Adrenal gland (tissue), 12 donors: ENCODE measurements around the gene EXOSC2. TPM values are rescaled to one million over a fixed set of nuclear protein-coding genes. Genes with fewer than 3 reads are reported as not detected.

Experiments
- DNase-seq, 7 donors: peaks; one replicate each; pipeline ENCODE4 v3.0.0-alpha.2; 2019 to 2020
- H3K27ac ChIP-seq, 5 donors: fragments of 200-600 bp; sonication (generic) in 4 of 5; 1 replicate in 3 of 5; 2 replicates in 2 of 5; pipeline versions ENCODE4 v1.5.1 to v1.8.0; 2016 to 2020; ENCODE audit warnings: mild to moderate bottlenecking in 1 of 5
- H3K27me3 ChIP-seq: fragments of 200-600 bp; 2 replicates; pipeline ENCODE4 v1.8.0; 2021
- H3K36me3 ChIP-seq, 2 donors: fragments of 200-600 bp; replicated peaks in 1 of 2; 1 replicate in 1 of 2; 2 replicates in 1 of 2; pipeline versions ENCODE4 v1.5.1 to v1.8.0; 2018 to 2022
- H3K4me1 ChIP-seq, 2 donors: fragments of 200-600 bp; replicated peaks in 1 of 2; 1 replicate in 1 of 2; 2 replicates in 1 of 2; pipeline versions ENCODE4 v1.5.1 to v1.8.0; 2018 to 2021
- H3K4me3 ChIP-seq, 4 donors: fragments of 200-600 bp; sonication (generic) in 3 of 4; one replicate each; pipeline ENCODE4 v1.5.1; 2016 to 2018
- H3K9me3 ChIP-seq, 3 donors: fragments of 200-600 bp; sonication (generic) in 1 of 3; replicated peaks in 1 of 3; 1 replicate in 2 of 3; 2 replicates in 1 of 3; pipeline versions ENCODE4 v1.5.1 to v1.8.0; 2016 to 2021
- CTCF ChIP-seq, 6 experiments: fragments of 450-650 bp in 4 of 6; fragments of 200-600 bp in 2 of 6; sonication (generic) in 1 of 6; IDR thresholded peaks; 1 replicate in 5 of 6; 2 replicates in 1 of 6; pipeline versions ENCODE4 v1.5.1 to v1.8.0; 2016 to 2021; ENCODE audit warnings: antibody characterized with exemption in 6 of 6, mild to moderate bottlenecking in 2 of 6, moderate library complexity in 1 of 6
- POLR2A ChIP-seq, 2 donors: fragments of 450-650 bp; IDR thresholded peaks; one replicate each; pipeline ENCODE4 v1.6.1; 2017; ENCODE audit warnings: antibody characterized with exemption in 2 of 2, mild to moderate bottlenecking in 2 of 2, moderate library complexity in 1 of 2
- WGBS, 4 donors: extraction: QIAGEN DNeasy Blood & Tissue Kit in 2 of 4; methylation state at CpG; one replicate each; pipeline versions ENCODE4 v1.1.5 to v1.1.7; 2013 to 2017; 5-methylcytosine and 5-hydroxymethylcytosine counted together
- intact Hi-C, 2 donors: fragments of 100-400 bp; cut with DNase I; formaldehyde crosslinking; loops; one replicate each; pipeline versions ENCODE4 v1.14.1 to v1.15.0; 2022 to 2023
- polyA plus RNA-seq, 3 donors: library from polyadenylated mRNA; stranded (reverse); fragments of 200-250 nt in 2 of 3; fragments of 350-450 nt in 1 of 3; fragmentation: Illumina TruSeq in 1 of 3; extraction: RNeasy Lipid Tissue Mini Kit (QIAGEN cat#74804) in 1 of 3; gene quantifications; one replicate each; pipeline ENCODE4 v1.2.3, GENCODE V29; 2013 to 2014
- total RNA-seq, 9 donors: library from RNA; depleted of rRNA in 4 of 9; stranded (reverse); fragments of >200 nt in 4 of 9; fragments of 120-200 nt in 1 of 9; fragmentation: NEBNext Ultra II Directional in 1 of 9; extraction: Animal tissue kit (Norgen Biotek cat#: 25700) in 1 of 9; gene quantifications; one replicate each; pipeline versions ENCODE4 v1.1.0 to v1.2.4, GENCODE V29; 2013 to 2023
- donor health status: healthy with polysubstance abuse.
- donor health status: Bipolar disorder and iron deficiency.
- donor health status: DM: yes; HTN: yes; CAD: no.
- donor health status: DM: no; HTN: no; CAD: no.
- donor health status: DM: no; HTN: no; CAD: no.
- donor health status: DM: yes; HTN: yes; CAD: no.

The EXOSC2 gene
- total and polyA plus RNA-seq, 12 donors, result 9.5 to 29.8 (median 19.3) TPM

GRCh38 chr9:130741831-130742449, 48.4 kb downstream of the EXOSC2 start:
- intact Hi-C loops, result no loop called here
- Histone ChIP-seq H3K27me3 (no peaks in the 10 kb centered on the region), H3K27ac (peak overlapping the region in 1 of 5 donors; percentile 51), H3K4me1 (peaks cover 16 to 19% of the 10 kb centered on the region in 2 donors), H3K4me3 (no peak overlapping the region), H3K36me3 (no peaks in the 10 kb centered on the region), H3K9me3 (no peaks in the 10 kb centered on the region)
- 60 to 85% (median 68%) methylated on average over 5 to 7 of the region's 7 CpGs for WGBS, 4 donors
- TF ChIP-seq CTCF (IDR thresholded peaks at IDR 0.05), result no peak
- no peak for TF ChIP-seq POLR2A (IDR thresholded peaks at IDR 0.05)
- peak in 2 of 7 donors; percentile 36 to 37 for DNase-seq

GRCh38 chr9:130743656-130744055, 50.1 kb downstream of the EXOSC2 start:
- TF ChIP-seq CTCF (IDR thresholded peaks at IDR 0.05) (no peak), POLR2A (IDR thresholded peaks at IDR 0.05) (no peak)
- Histone ChIP-seq H3K4me3 (no peak overlapping the region), H3K4me1 (peaks cover 16 to 19% of the 10 kb centered on the region in 2 donors), H3K27ac (no peak overlapping the region), H3K27me3 (no peaks in the 10 kb centered on the region), H3K36me3 (no peaks in the 10 kb centered on the region), H3K9me3 (no peaks in the 10 kb centered on the region)
- intact Hi-C loops, result no loop called here
- DNase-seq, result no peak
- WGBS, 4 donors, result 90 to 95% (median 93%) methylated on average over 4 of the region's 4 CpGs

- Histone ChIP-seq H3K4me1 (peaks cover 12 to 13% of the 10 kb centered on the region in 2 donors), H3K9me3 (no peaks in the 10 kb centered on the region), H3K27me3 (no peaks in the 10 kb centered on the region), H3K4me3 (no peak overlapping the region), H3K36me3 (no peaks in the 10 kb centered on the region), H3K27ac (peak overlapping the region in 2 of 5 donors; percentile 27 to 28)
- no peak for DNase-seq
- intact Hi-C loops, result no loop called here
- 88 to 92% (median 89%) methylated on average over 5 of the region's 5 CpGs for WGBS, 4 donors
- no peak for TF ChIP-seq POLR2A (IDR thresholded peaks at IDR 0.05)
- no peak for TF ChIP-seq CTCF (IDR thresholded peaks at IDR 0.05)
Measured at GRCh38 chr9:130745210-130745800, 51.7 kb downstream of the EXOSC2 start.

GRCh38 chr9:130745829-130746228, 52.2 kb downstream of the EXOSC2 start:
- 42 to 50% (median 45%) methylated on average over 5 of the region's 5 CpGs for WGBS, 4 donors

More at GRCh38 chr9:130745829-130746228, 52.2 kb downstream of the EXOSC2 start:
- Histone ChIP-seq H3K36me3 (no peaks in the 10 kb centered on the region), H3K4me3 (no peak overlapping the region), H3K27me3 (no peaks in the 10 kb centered on the region), H3K9me3 (no peaks in the 10 kb centered on the region), H3K4me1 (peaks cover 10 to 12% of the 10 kb centered on the region in 2 donors), H3K27ac (peak overlapping the region in 3 of 5 donors; percentile 15 to 28 (median 27))
- DNase-seq, result no peak
- intact Hi-C loops, result no loop called here
- no peak for TF ChIP-seq POLR2A (IDR thresholded peaks at IDR 0.05)
- TF ChIP-seq CTCF (IDR thresholded peaks at IDR 0.05), result no peak
